ES-I3 (cell line): ENCODE results near the gene SGMS1.
"Not testable (repeated sequence)": the region's sequence is repeated elsewhere in the genome, so short reads cannot be mapped to it uniquely, and the experiment has no call there.

Experiments used
- H3K36me3 ChIP-seq: 2 replicates; pipeline ENCODE4 v1.6.1; 2013; ENCODE audit warnings: mild to moderate bottlenecking, low read length, control low read depth, moderate library complexity; ENCODE audit not compliant: insufficient read depth
- H3K4me1 ChIP-seq: 2 replicates; pipeline ENCODE4 v1.6.1; 2013; ENCODE audit warnings: mild to moderate bottlenecking, control low read depth, low read length; ENCODE audit not compliant: insufficient read depth
- H3K9ac ChIP-seq: 2 replicates; pipeline ENCODE4 v1.6.1; 2013; ENCODE audit warnings: low read depth, mild to moderate bottlenecking, low read length, moderate library complexity
- H3K9me3 ChIP-seq: 2 replicates; pipeline ENCODE4 v1.6.1; 2013; ENCODE audit warnings: mild to moderate bottlenecking, low read length, moderate library complexity; ENCODE audit not compliant: control insufficient read depth, insufficient read depth

SGMS1 gene

DNA sequence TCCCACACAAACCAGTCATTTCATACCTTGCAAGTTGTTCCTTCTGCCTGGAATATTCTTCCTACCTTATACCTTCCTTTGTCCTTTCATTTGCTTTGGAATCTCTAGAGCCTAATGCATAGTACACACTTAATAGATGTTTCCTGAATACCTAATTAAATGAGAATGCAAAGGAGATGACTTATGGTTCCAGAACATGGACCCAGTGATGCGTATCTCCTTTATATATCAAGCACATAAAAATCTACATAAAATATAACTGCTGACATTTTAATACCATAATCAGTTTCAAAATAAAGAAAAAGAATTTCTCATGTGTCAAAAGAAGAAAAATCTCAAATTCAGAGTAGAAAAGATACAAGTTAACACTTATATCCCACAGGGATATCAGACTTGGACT is 261.8 kb downstream of the SGMS1 start:
- Histone ChIP-seq H3K4me1 (no peaks in the 10 kb centered on the region), H3K9ac (no peak overlapping the region)

DNA sequence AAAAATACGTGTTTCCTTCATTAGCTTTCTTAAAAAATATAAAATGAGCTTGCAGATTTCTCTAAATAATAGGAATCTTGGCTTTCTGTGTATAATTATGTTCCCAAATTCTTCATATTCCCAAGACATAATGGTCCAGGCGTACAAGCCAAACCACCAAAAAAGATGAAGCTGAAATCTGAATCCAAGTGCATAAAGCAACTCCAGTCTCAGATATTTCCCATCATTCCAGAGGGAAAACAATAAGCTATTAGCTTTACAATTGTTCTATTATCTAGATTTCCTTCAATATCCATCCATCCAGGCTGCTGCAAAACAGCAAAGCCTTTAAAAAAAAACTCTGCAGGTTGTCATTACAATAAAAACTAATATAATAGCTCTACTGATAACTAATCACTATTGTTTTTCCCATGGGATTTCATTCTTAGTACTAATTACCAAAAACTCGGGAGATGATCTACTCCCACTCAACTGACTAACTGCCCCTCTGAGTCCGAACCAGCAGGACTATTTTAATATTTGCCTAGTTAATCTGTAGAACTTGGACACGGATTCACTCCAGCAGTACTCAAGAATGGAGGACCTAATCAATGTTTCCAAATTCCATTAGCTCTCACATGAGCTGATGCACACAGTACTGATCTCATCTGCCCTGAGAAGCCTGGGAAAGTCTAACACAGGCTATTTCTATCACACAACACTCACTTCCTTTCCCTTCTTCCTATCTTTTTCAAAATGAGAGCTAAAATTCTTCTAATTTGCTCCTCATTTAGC is 263.5 kb downstream of the SGMS1 start:
- Histone ChIP-seq H3K9me3 (no peaks in the 10 kb centered on the region), H3K36me3 (no peaks in the 10 kb centered on the region), H3K9ac (no peak overlapping the region), H3K4me1 (no peaks in the 10 kb centered on the region)

More for the DNA sequence above, 261.8 kb downstream of the SGMS1 start:
- no peaks in the 10 kb centered on the region for H3K36me3 ChIP-seq
- no peaks in the 10 kb centered on the region for H3K9me3 ChIP-seq

DNA sequence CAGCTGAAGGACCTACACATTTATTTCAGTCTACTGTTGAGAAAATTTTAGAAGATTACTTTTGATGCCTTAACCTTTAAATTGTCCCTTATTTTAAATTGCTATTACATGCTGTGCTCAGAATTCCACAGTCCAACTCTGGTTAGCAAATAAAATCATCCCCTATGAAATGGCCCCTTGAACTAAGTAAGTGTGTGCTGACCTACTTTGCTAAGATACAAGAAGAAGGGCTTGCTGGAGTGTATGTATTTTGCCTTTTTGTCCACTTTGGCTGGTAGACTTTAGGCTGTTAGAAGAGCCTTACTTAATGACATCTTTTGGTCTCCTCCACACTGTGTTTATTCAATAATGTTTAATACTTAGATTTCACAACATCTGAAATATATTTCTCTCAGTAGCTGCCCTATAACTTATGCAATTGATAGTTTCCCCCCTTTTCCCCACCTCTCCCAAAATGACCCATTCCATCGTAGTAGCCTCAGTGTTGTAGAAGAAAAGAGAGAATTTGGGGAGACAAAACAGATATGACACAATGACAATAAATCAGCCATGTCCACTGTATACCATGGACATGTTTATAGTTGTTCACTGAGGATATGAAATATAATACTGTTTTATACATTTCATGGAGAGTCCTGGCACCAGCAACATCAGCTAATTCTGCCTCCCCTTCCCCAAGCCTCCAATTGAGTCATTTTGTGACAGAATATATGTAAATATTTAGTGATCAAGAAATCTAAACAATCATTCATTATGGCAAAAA is 264.6 kb downstream of the SGMS1 start:
- Histone ChIP-seq H3K9ac (no peak overlapping the region), H3K36me3 (no peaks in the 10 kb centered on the region), H3K9me3 (no peaks in the 10 kb centered on the region), H3K4me1 (no peaks in the 10 kb centered on the region)

DNA sequence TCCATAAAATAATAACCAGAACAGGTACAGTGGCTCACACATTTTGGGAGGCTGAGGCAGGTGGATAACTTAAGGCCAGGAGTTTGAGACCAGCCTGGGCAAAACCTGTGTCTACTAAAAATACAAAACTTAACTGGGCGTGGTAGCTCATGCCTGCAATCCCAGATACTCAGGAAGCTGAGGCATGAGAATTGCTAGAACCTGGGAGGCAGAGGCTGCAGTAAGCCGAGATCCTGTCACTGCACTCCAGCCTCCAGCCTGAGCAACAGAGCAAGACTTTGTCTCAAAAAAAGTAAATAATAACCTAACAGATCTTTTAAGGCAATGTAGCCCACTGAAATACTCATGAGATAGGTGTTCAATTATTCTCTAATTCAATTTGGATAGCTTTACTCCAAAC is 265.3 kb downstream of the SGMS1 start:
- no peaks in the 10 kb centered on the region for H3K9me3 ChIP-seq
- H3K9ac ChIP-seq = no peak overlapping the region
- no peaks in the 10 kb centered on the region for H3K4me1 ChIP-seq

DNA sequence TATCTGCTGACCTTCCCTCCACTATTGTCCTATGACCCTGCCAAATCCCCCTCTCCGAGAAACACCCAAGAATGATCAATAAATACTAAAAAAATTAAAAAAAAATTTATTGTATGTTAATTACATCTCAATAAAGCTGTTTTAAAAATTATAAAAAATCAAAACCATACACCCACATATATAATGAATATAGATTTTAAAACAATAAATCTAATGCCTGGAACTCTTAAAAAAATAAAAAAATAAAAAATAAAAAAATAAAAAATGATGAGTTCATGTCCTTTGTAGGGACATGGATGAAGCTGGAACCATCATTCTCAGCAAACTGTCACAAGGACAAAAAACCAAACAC is 267.3 kb downstream of the SGMS1 start:
- not testable (repeated sequence) for H3K36me3 ChIP-seq, H3K9me3 ChIP-seq, H3K4me1 ChIP-seq, H3K9ac ChIP-seq

More for the DNA sequence above, 265.3 kb downstream of the SGMS1 start:
- no peaks in the 10 kb centered on the region for H3K36me3 ChIP-seq

DNA sequence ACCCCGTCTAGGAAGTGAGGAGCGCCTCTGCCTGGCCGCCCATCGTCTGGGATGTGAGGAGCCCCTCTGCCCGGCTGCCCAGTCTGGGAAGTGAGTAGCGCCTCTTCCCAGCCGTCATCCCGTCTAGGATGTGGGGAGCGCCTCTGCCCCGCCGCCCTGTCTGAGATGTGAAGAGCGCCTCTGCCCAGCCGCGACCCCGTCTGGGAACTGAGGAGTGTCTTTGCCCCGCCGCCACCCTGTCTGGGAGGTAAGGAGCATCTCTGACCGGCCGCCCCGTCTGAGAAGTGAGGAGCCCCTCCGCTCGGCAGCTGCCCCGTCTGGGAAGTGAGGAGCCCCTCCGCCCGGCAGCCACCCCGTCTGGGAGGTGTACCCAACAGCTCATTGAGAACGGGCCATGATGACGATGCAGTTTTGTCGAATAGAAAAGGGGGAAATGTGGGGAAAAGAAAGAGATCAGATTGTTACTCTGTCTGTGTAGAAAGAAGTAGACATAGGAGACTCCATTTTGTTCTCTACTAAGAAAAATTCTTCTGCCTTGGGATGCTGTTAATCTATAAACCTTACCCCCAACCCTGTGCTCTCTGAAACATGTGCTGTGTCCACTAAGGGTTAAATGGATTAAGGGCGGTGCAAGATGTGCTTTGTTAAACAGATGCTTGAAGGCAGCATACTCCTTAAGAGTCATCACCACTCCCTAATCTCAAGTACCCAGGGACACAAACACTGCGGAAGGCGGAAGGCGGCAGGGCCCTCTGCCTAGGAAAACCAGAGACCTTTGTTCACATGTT is 267.9 kb downstream of the SGMS1 start:
- H3K9ac ChIP-seq, H3K9me3 ChIP-seq, H3K4me1 ChIP-seq, H3K36me3 ChIP-seq: not testable (repeated sequence)

DNA sequence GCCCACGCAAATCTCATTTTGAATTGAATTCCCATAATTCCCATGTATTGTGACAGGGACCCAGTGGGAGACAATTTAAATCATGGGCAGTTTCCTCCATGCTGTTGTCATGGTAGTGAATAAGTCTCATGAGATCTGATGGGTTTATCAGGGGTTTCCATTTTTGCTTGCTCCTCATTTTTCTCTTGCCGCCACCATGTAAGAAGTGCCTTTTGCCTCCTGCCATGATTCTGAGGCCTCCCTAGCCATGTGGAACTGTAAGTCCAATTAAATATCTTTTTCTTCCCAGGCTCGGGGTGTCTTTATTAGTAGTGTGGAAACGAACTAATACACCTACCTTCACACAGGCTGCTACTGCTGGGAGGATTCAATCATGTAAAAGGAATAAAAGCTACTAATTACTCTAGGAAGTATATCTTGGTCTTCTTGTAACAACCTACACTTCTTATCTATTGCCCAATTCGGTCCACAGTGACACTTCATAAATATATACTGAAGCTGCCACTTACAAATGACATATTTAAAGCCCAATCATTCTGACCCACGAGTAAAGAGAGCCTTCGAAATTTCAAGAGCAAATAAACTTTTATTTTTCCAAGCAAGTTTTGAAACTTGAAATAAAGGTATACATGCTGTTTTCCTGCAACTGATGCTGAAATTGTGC is 272.1 kb downstream of the SGMS1 start:
- Histone ChIP-seq H3K9ac (no peak overlapping the region), H3K4me1 (no peaks in the 10 kb centered on the region), H3K36me3 (no peaks in the 10 kb centered on the region), H3K9me3 (peaks cover 9% of the 10 kb centered on the region; the same call in 1 of the 2 replicates)

DNA sequence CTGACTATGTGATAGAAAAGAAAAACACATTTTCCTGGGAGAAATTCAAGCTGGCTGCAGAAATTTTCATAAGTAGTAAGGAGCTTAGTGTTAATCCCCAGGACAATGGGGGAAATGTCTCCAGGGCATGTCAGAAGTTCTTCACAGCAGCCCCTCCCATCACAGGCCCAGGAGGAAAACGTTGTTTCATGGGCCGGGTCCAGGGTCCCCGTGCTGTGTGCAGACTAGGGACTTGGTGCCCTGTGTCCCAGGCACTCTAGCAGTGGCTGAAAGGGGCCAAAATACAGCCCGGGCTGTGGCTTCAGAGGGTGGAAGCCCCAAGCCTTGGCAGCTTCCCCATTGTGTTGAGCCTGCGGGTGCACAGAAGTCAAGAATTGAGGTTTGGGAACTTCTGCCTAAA is 273.4 kb downstream of the SGMS1 start:
- H3K9me3 ChIP-seq = peaks cover 9% of the 10 kb centered on the region; the same call in 1 of the 2 replicates
- no peak overlapping the region for H3K9ac ChIP-seq
- H3K36me3 ChIP-seq = no peaks in the 10 kb centered on the region
- no peaks in the 10 kb centered on the region for H3K4me1 ChIP-seq

DNA sequence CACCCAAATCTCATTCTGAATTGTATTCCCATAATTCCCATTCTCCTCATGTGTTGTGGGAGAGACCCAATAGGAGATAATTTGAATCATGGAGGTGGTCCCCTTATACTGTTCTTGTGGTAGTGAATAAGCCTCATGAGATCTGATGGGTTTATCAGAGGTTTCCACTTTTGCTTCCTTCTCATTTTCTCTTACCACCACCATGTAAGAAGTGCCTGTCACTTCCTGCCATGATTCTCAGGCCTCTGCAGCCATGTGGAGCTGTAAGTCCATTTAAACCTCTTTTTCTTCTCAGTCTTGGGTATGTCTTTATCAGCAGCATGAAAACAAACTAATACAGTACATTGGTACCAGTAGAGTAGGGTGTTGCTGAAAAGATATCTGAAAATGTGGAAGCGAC is 274.2 kb downstream of the SGMS1 start:
- H3K36me3 ChIP-seq = no peaks in the 10 kb centered on the region
- H3K9me3 ChIP-seq = peaks cover 9% of the 10 kb centered on the region; the same call in 1 of the 2 replicates
- no peaks in the 10 kb centered on the region for H3K4me1 ChIP-seq
- H3K9ac ChIP-seq = no peak overlapping the region

DNA sequence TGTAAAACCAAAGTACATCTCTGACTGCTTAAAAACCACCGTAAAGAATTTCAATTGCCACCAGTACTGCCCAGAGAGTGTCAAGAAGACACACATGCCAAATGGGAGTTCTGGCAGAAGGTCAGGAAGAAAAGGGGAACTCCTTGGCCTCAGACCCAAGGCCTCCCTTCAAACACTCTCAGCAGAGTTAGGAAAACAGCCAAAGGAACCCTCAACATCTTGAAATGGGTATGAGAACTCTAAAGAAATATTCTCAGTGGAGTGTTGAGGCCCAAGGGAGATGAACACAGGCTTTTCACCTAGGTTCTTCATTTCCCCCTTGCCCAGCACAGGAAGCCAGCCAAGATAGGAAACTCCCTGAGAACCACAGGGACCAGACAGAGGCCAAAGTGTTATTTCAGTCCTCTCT is 276.4 kb downstream of the SGMS1 start:
- peaks cover 9% of the 10 kb centered on the region; the same call in 1 of the 2 replicates for H3K9me3 ChIP-seq
- H3K36me3 ChIP-seq = no peaks in the 10 kb centered on the region; the same call in 1 of the 2 replicates
- no peak overlapping the region for H3K9ac ChIP-seq
- H3K4me1 ChIP-seq = no peaks in the 10 kb centered on the region

DNA sequence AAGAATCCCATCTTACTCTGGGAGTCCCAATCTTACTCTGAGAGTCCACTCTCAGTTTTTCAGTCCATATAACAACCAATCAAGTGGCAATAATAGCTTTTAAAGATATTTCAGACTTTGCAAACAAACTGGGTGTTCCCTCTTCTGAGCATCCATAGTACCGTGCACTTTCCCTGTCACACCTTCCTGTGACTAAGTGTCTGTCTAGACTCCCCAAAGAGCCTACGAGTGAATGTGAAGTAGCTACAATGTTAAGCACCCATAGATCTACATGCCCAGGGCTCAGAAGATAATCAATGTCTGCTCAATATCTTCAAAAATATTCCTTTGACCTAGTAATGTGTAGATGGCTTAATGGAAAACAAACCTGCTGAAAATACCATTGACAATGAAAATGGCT is 276.8 kb downstream of the SGMS1 start:
- Histone ChIP-seq H3K4me1 (no peaks in the 10 kb centered on the region), H3K9ac (no peak overlapping the region), H3K9me3 (peaks cover 7% of the 10 kb centered on the region; the same call in 1 of the 2 replicates), H3K36me3 (no peaks in the 10 kb centered on the region; the same call in 1 of the 2 replicates)

DNA sequence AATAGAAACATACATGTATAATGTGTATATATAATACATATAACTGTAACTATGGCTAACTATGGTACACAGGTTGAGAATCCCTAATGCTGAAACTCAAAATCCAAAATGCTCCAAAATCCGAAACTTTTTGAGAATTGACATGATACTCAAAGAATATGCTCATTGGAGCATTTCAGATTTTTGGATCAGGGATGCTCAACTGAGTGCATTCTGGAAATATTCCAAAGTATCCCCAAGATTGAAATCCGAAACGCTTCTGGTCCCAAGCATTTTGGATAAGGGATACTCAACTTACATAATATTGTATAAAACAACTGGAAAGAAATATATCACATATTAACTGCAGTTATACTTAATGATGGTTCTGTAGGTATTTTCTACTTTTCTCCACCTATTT is 278.2 kb downstream of the SGMS1 start:
- H3K36me3 ChIP-seq = no peaks in the 10 kb centered on the region; the same call in 1 of the 2 replicates
- H3K4me1 ChIP-seq = no peaks in the 10 kb centered on the region
- 0 out of 2 replicates have a peak, but pooled peaks cover 3% of the 10 kb centered on the region for H3K9me3 ChIP-seq
- no peak overlapping the region for H3K9ac ChIP-seq

DNA sequence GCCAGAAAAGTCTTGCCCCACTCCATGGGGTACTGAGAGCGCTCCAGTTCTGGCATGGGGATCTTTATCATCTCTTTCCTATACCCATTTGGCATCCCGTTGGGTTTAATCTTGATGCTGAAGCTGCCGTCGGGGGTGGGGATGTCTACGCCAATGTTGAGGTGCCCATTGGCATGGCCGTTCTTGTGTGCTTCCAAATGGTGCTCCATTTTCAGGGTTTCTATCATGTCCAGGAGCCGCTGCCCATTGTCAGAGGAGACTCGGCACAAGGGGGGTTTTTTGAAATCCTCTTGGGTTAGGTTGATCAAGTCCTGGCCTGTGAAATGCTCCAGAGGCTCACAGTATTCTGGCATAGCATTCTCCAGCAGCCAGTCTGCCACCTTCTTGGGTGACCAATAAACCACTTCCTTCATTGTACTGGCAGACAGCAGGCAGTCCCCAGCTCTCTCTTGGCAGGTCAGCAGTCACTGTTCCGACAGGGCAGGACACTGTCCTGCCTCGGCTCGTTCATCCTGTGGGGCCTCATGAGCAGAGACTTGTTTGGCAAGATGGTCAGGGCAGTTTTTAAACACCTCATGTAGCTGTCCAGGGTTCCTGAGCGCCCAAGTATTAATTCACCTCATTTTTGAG is 279.9 kb downstream of the SGMS1 start:
- Histone ChIP-seq H3K9me3 (no peaks in the 10 kb centered on the region), H3K9ac (no peak overlapping the region), H3K36me3 (no peaks in the 10 kb centered on the region; the same call in 1 of the 2 replicates), H3K4me1 (no peaks in the 10 kb centered on the region)
